SH-SY5Y (cell line): ENCODE data around the gene OOSP2.

ENCODE experiments used
- GATA2 ChIP-seq: IDR thresholded peaks from 2 replicates; pipeline ENCODE4 v1.6.1; 2011; ENCODE audit warnings: mild to moderate bottlenecking, low read depth, low read length
- GATA3 ChIP-seq: IDR thresholded peaks from 2 replicates; pipeline ENCODE4 v1.6.1; 2011; ENCODE audit warnings: low read depth, mild to moderate bottlenecking, low read length, moderate library complexity

DNA sequence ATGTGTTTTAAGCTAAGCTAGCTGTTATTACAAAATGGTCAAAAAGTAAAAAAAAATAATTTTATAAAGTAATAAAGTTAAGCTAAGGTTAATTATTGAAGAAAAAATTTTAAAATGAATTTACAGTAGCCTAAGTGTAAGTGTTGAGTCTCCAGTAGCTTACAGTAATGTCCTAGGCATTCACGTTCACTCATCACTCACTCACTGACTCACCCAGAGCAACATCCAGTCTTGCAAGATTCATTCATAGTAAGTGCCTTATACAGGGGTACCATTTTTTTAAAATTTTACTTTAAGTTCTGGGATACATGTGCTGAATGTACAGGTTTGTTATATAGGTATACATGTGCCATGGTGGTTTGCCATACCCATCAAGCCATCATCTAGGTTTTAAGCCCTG lies 34.8 kb upstream of the OOSP2 start:
- TF ChIP-seq GATA3, result no peak
- no peak for TF ChIP-seq GATA2
